Stimulated activated CD8-positive, alpha-beta memory T cell treated with anti-CD3 and anti-CD28 coated beads, Interleukin-7, amount 100 ng/mL, for 48 hours (primary cell): ENCODE measurements around the gene SIRT3.
A peak's percentile ranks its signal among the peaks of the same experiment; 100 is the strongest.
"Not testable (repeated sequence)": the region's sequence is repeated elsewhere in the genome, so short reads cannot be mapped to it uniquely, and the experiment has no call there.

Experiments
- DNase-seq, 2 donors: peaks; one replicate each; pipeline ENCODE4 v3.0.0-alpha.2; 2020; ENCODE audit warnings: low read depth in 1 of 2; ENCODE audit errors: extremely low read depth in 1 of 2

SIRT3 gene

GRCh38 chr11:271319-271715 is 35.2 kb upstream of the SIRT3 start:
- DNase-seq, result no peak

- DNase-seq, result no peak
Observed at GRCh38 chr11:270451-271318, 34.5 kb upstream of the SIRT3 start.

- DNase-seq, result no peak
Observed at GRCh38 chr11:269146-269890, 33.2 kb upstream of the SIRT3 start.

GRCh38 chr11:268716-269145 is 32.6 kb upstream of the SIRT3 start:
- not testable (repeated sequence) for DNase-seq

GRCh38 chr11:267491-267994 is 31.4 kb upstream of the SIRT3 start:
- DNase-seq, result no peak

- no peak for DNase-seq
Observed at GRCh38 chr11:266676-267439, 30.7 kb upstream of the SIRT3 start.

- DNase-seq, result no peak
Observed at GRCh38 chr11:261624-262023, 25.5 kb upstream of the SIRT3 start.

- no peak for DNase-seq
Observed at GRCh38 chr11:259413-259812, 23.3 kb upstream of the SIRT3 start.

- DNase-seq, result no peak
Observed at GRCh38 chr11:257766-258493, 21.8 kb upstream of the SIRT3 start.

GRCh38 chr11:256952-257737 is 21.0 kb upstream of the SIRT3 start:
- no peak for DNase-seq

GRCh38 chr11:255816-256215 is 19.7 kb upstream of the SIRT3 start:
- no peak for DNase-seq

- no peak for DNase-seq
Observed at GRCh38 chr11:255176-255575, 19.0 kb upstream of the SIRT3 start.

GRCh38 chr11:253886-254270 is 17.7 kb upstream of the SIRT3 start:
- DNase-seq, result no peak

- no peak for DNase-seq
Observed at GRCh38 chr11:253160-253885, 17.2 kb upstream of the SIRT3 start.

- no peak for DNase-seq
Observed at GRCh38 chr11:252666-253065, 16.5 kb upstream of the SIRT3 start.

GRCh38 chr11:251550-251949 is 15.4 kb upstream of the SIRT3 start:
- no peak for DNase-seq

- peak in 1 of 2 donors; percentile 63 for DNase-seq
Observed at GRCh38 chr11:250740-251299, 14.7 kb upstream of the SIRT3 start.

GRCh38 chr11:250274-250673 is 14.1 kb upstream of the SIRT3 start:
- DNase-seq, result no peak

- no peak for DNase-seq
Observed at GRCh38 chr11:249062-249461, 12.9 kb upstream of the SIRT3 start.
